ENCODE results near the gene LUC7L3. TPM values are rescaled to one million over a fixed set of nuclear protein-coding genes. Genes with fewer than 3 reads are reported as not detected.

LUC7L3 gene
- total and polyA plus RNA-seq, 2 donors (not counting 1 experiment from before 2014, with no cell fraction given), result 42.9 to 311 TPM

DNA sequence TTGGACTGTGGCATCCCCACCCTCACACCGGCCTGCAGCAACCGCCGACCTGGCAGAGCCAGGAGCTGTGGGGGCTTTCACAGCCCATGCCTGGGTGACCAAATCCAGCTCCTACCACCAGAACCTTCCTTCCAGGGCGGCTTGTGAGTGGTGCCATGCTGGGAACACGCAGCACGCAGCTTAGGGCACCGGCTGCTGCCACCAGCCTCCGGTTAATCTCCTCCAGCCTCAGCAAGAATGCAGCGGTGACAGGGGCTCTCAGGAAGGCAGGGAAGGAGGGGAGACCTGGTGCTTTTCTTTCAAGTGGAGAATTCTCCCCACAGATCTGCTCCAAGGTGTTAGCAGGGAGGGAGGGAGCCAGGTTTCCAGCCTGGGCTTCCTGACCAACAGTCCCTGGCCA is 80.2 kb downstream of the LUC7L3 start:
- Histone ChIP-seq H3K4me2 (replicated peaks; ENCODE audit: low read depth, low read length, poor library complexity, severe bottlenecking) (no peak overlapping the region), H3K27ac (ENCODE audit: low read length in 2 of 2) (no peak overlapping the region), H3K9me3 (ENCODE audit: control extremely low read depth in 1 of 3, control insufficient read depth in 2 of 3, insufficient read depth in 1 of 3, low read length in 2 of 3) (no peaks in the 10 kb centered on the region), H3K4me3 (ENCODE audit: control extremely low read depth in 1 of 5, extremely low read depth in 1 of 5, insufficient read depth in 1 of 5, low read depth in 2 of 5, low read length in 4 of 5) (no peak overlapping the region), H3K27me3 (replicated peaks in 1 of 4; ENCODE audit: control extremely low read depth in 1 of 4, control insufficient read depth in 3 of 4, insufficient read depth in 4 of 4, low read length in 3 of 4) (no peaks in the 10 kb centered on the region), H4K20me1 (ENCODE audit: control insufficient read depth, insufficient read depth, low read length, poor library complexity, severe bottlenecking) (no peaks in the 10 kb centered on the region), H3K79me2 (ENCODE audit: control insufficient read depth, insufficient read depth, low read length) (no peaks in the 10 kb centered on the region), H2AFZ (ENCODE audit: insufficient read depth, low read depth, low read length, poor library complexity, severe bottlenecking) (no peak overlapping the region), H3K4me1 (ENCODE audit: control insufficient read depth in 2 of 2, insufficient read depth in 2 of 2, low read length in 2 of 2) (no peaks in the 10 kb centered on the region), H3K36me3 (replicated peaks in 1 of 2; ENCODE audit: control extremely low read depth in 1 of 2, control insufficient read depth in 1 of 2, extremely low read depth in 1 of 2, insufficient read depth in 2 of 2, low read length in 1 of 2) (no peaks in the 10 kb centered on the region), H3K9ac (ENCODE audit: low read length) (no peak overlapping the region)
- Mint-ChIP-seq H3K4me3 (no peak overlapping the region), H3K9me3 (ENCODE audit: insufficient read depth) (no peaks in the 10 kb centered on the region), H3K27ac (no peak overlapping the region), H3K27me3 (no peaks in the 10 kb centered on the region), H3K4me1 (no peaks in the 10 kb centered on the region)
- POLR2A ChIA-PET, result no interaction called here
- CTCF ChIA-PET, result no interaction called here
- no peak for DNase-seq
- TF ChIP-seq EZH2 (IDR thresholded peaks at IDR 0.05; ENCODE audit: borderline replicate concordance, insufficient read depth, low read depth, low read length, poor library complexity, severe bottlenecking), result no peak
- TF ChIP-seq, protein P1, sequence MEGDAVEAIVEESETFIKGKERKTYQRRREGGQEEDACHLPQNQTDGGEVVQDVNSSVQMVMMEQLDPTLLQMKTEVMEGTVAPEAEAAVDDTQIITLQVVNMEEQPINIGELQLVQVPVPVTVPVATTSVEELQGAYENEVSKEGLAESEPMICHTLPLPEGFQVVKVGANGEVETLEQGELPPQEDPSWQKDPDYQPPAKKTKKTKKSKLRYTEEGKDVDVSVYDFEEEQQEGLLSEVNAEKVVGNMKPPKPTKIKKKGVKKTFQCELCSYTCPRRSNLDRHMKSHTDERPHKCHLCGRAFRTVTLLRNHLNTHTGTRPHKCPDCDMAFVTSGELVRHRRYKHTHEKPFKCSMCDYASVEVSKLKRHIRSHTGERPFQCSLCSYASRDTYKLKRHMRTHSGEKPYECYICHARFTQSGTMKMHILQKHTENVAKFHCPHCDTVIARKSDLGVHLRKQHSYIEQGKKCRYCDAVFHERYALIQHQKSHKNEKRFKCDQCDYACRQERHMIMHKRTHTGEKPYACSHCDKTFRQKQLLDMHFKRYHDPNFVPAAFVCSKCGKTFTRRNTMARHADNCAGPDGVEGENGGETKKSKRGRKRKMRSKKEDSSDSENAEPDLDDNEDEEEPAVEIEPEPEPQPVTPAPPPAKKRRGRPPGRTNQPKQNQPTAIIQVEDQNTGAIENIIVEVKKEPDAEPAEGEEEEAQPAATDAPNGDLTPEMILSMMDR (IDR thresholded peaks at IDR 0.05), result no peak
- intact Hi-C loops (cut with micrococcal nuclease), result no loop called here
- 92% methylated on average over 5 of the region's 9 CpGs for WGBS (ENCODE audit: insufficient coverage)
- ATAC-seq (ENCODE audit: low read depth), result no peak

- no peaks in the 10 kb centered on the region for H3K4me1 Mint-ChIP-seq
- Histone ChIP-seq H3K4me2 (replicated peaks; ENCODE audit: low read depth, low read length, poor library complexity, severe bottlenecking) (no peak overlapping the region), H3K27me3 (replicated peaks in 1 of 4; ENCODE audit: control extremely low read depth in 1 of 4, control insufficient read depth in 3 of 4, insufficient read depth in 4 of 4, low read length in 3 of 4) (no peaks in the 10 kb centered on the region), H3K4me1 (ENCODE audit: control insufficient read depth in 2 of 2, insufficient read depth in 2 of 2, low read length in 2 of 2) (no peaks in the 10 kb centered on the region), H3K27ac (ENCODE audit: low read length in 2 of 2) (no peak overlapping the region), H3K4me3 (ENCODE audit: control extremely low read depth in 1 of 5, extremely low read depth in 1 of 5, insufficient read depth in 1 of 5, low read depth in 2 of 5, low read length in 4 of 5) (no peak overlapping the region), H4K20me1 (ENCODE audit: control insufficient read depth, insufficient read depth, low read length, poor library complexity, severe bottlenecking) (no peaks in the 10 kb centered on the region), H3K79me2 (ENCODE audit: control insufficient read depth, insufficient read depth, low read length) (no peaks in the 10 kb centered on the region), H3K9ac (ENCODE audit: low read length) (no peak overlapping the region), H2AFZ (ENCODE audit: insufficient read depth, low read depth, low read length, poor library complexity, severe bottlenecking) (no peak overlapping the region), H3K36me3 (replicated peaks in 1 of 2; ENCODE audit: control extremely low read depth in 1 of 2, control insufficient read depth in 1 of 2, extremely low read depth in 1 of 2, insufficient read depth in 2 of 2, low read length in 1 of 2) (no peaks in the 10 kb centered on the region), H3K9me3 (ENCODE audit: control extremely low read depth in 1 of 3, control insufficient read depth in 2 of 3, insufficient read depth in 1 of 3, low read length in 2 of 3) (no peaks in the 10 kb centered on the region)
- H3K27me3 Mint-ChIP-seq, result no peaks in the 10 kb centered on the region
- TF ChIP-seq EZH2 (IDR thresholded peaks at IDR 0.05; ENCODE audit: borderline replicate concordance, insufficient read depth, low read depth, low read length, poor library complexity, severe bottlenecking), result no peak
- TF ChIP-seq, protein P1 (IDR thresholded peaks at IDR 0.05), result no peak
- CTCF ChIA-PET, result no interaction called here
- ATAC-seq (ENCODE audit: low read depth) (no peak), DNase-seq (no peak)
- H3K4me3 Mint-ChIP-seq, result no peak overlapping the region
- POLR2A ChIA-PET, result no interaction called here
- no peaks in the 10 kb centered on the region for H3K9me3 Mint-ChIP-seq (ENCODE audit: insufficient read depth)
- intact Hi-C loops (cut with micrococcal nuclease), result no loop called here
- 96% methylated on average over 12 of the region's 12 CpGs for WGBS (ENCODE audit: insufficient coverage)
- H3K27ac Mint-ChIP-seq, result no peak overlapping the region
Measured at GRCh38 chr17:50800196-50800700, 80.8 kb downstream of the LUC7L3 start.

All from B cell (primary cell).